Trophoblast cell (in vitro differentiated cells and primary cell): ENCODE results near the gene UMPS.
"Not testable (repeated sequence)": the region's sequence is repeated elsewhere in the genome, so short reads cannot be mapped to it uniquely, and the experiment has no call there.

Experiments used
- DNase-seq, 2 donors: peaks; one replicate each; pipeline ENCODE4 v3.0.0-alpha.2; 2016
- H2AFZ ChIP-seq: 2 replicates; pipeline ENCODE4 v1.6.1; 2013; ENCODE audit warnings: low read length, moderate library complexity, mild to moderate bottlenecking; ENCODE audit not compliant: insufficient read depth, poor library complexity
- H2AK5ac ChIP-seq: 2 replicates; pipeline ENCODE4 v1.6.1; 2013; ENCODE audit warnings: mild to moderate bottlenecking, low read length
- H2BK120ac ChIP-seq: 2 replicates; pipeline ENCODE4 v1.6.1; 2013; ENCODE audit warnings: low read length, mild to moderate bottlenecking, moderate library complexity; ENCODE audit not compliant: insufficient read depth, poor library complexity
- H2BK12ac ChIP-seq: 2 replicates; pipeline ENCODE4 v1.6.1; 2013; ENCODE audit warnings: mild to moderate bottlenecking, low read length, moderate library complexity
- H2BK5ac ChIP-seq: 2 replicates; pipeline ENCODE4 v1.6.1; 2013; ENCODE audit warnings: low read length, low read depth, moderate library complexity, mild to moderate bottlenecking; ENCODE audit not compliant: poor library complexity
- H3K14ac ChIP-seq: 2 replicates; pipeline ENCODE4 v1.6.1; 2013; ENCODE audit warnings: mild to moderate bottlenecking, low read length
- H3K18ac ChIP-seq: 2 replicates; pipeline ENCODE4 v1.6.1; 2013; ENCODE audit warnings: mild to moderate bottlenecking, low read length
- H3K23ac ChIP-seq: 2 replicates; pipeline ENCODE4 v1.6.1; 2013; ENCODE audit warnings: low read length
- H3K27ac ChIP-seq: 2 replicates; pipeline ENCODE4 v1.5.1; 2013; ENCODE audit warnings: low read depth, mild to moderate bottlenecking, inconsistent platforms, low read length, moderate library complexity
- H3K27me3 ChIP-seq: 2 replicates; pipeline ENCODE4 v1.6.1; 2013; ENCODE audit warnings: inconsistent platforms, mild to moderate bottlenecking, low read length, moderate library complexity; ENCODE audit not compliant: insufficient read depth
- H3K36me3 ChIP-seq, 2 experiments: 1 replicate in 1 of 2; 2 replicates in 1 of 2; pipeline ENCODE4 v1.6.1; 2013; ENCODE audit warnings: low read length in 2 of 2, mild to moderate bottlenecking in 2 of 2, moderate library complexity in 1 of 2; ENCODE audit not compliant: insufficient read depth in 2 of 2, control insufficient read depth in 1 of 2
- H3K4ac ChIP-seq: 2 replicates; pipeline ENCODE4 v1.6.1; 2013; ENCODE audit warnings: low read depth, mild to moderate bottlenecking, low read length, moderate library complexity
- H3K4me1 ChIP-seq, 2 experiments: 1 replicate in 1 of 2; 2 replicates in 1 of 2; pipeline ENCODE4 v1.6.1; 2013; ENCODE audit warnings: low read length in 2 of 2, mild to moderate bottlenecking in 2 of 2, moderate library complexity in 1 of 2; ENCODE audit not compliant: insufficient read depth in 2 of 2, control insufficient read depth in 1 of 2
- H3K4me2 ChIP-seq: 2 replicates; pipeline ENCODE4 v1.6.1; 2013; ENCODE audit warnings: inconsistent platforms, mild to moderate bottlenecking, low read length, moderate library complexity
- H3K4me3 ChIP-seq: 2 replicates; pipeline ENCODE4 v1.5.1; 2013; ENCODE audit warnings: mild to moderate bottlenecking, low read depth, low read length, inconsistent platforms
- H3K79me1 ChIP-seq: one replicate; pipeline ENCODE4 v1.6.1; 2013; ENCODE audit warnings: low read length
- H3K79me2 ChIP-seq: 2 replicates; pipeline ENCODE4 v1.6.1; 2013; ENCODE audit warnings: low read length, mild to moderate bottlenecking; ENCODE audit not compliant: control insufficient read depth, insufficient read depth, poor library complexity
- H3K9ac ChIP-seq: 2 replicates; pipeline ENCODE4 v1.6.1; 2013; ENCODE audit warnings: mild to moderate bottlenecking, low read length
- H3K9me3 ChIP-seq: 2 replicates; pipeline ENCODE4 v1.6.1; 2013; ENCODE audit warnings: low read depth, mild to moderate bottlenecking, control low read depth, inconsistent platforms, low read length; ENCODE audit not compliant: insufficient read depth
- H4K12ac ChIP-seq: 2 replicates; pipeline ENCODE4 v1.6.1; 2013; ENCODE audit warnings: low read depth, mild to moderate bottlenecking, low read length, moderate library complexity
- H4K8ac ChIP-seq: 2 replicates; pipeline ENCODE4 v1.6.1; 2013; ENCODE audit warnings: low read depth, mild to moderate bottlenecking, low read length, moderate library complexity
- H4K91ac ChIP-seq: one replicate; pipeline ENCODE4 v1.6.1; 2013; ENCODE audit warnings: low read depth, mild to moderate bottlenecking, low read length, moderate library complexity
- WGBS: extraction: QIAGEN DNeasy Blood & Tissue Kit; methylation state at CpG from one replicate; pipeline ENCODE4 v1.1.7; 2013; ENCODE audit warnings: missing lambda C conversion rate; ENCODE audit not compliant: insufficient read length, insufficient coverage; ENCODE audit errors: extremely low coverage; 5-methylcytosine and 5-hydroxymethylcytosine counted together

Gene UMPS

DNA sequence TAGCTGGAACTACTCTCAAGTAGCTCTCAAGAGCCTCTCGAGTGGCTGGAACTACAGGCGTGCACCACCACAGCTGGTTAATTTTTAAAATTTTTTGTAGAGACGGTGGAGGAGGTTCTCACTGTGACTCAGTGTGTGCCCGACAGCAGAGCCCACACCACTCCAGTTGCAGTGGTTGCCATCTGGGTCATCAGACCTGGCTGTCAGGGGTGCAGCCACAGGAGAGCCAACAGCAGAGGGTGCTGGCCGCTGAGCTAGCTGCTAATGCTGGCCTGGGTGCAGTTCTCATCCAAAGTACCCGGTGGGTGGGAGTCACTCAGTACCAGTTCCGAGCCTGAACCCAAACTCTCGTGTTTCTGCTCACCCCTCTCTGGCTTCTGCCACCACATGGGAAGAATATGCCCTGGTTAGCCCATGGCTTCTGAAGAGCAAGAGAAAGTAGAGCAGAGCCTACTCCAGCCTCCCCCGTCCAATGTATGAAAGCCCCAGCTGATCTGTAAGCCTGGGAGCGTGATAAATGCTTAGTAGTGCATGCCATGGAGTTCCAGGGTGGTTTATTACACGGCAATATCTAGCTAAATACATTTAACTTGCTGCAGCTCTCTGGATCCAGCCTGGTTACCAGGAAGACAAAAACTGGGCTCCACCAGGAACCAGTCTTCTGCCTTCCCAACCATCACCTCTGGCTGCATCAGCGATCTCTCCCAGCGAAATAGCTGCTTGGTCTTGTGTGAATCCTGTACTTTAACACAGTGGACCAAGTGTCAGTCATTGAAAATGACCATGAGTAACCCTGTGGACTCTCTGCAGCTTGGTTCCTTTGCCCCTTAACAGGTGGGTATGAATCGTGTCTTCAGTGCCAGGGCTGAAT lies 17.1 kb downstream of the UMPS start:
- H3K36me3 ChIP-seq = peaks cover 20 to 31% of the 10 kb centered on the region in 2 experiments
- H3K23ac ChIP-seq = no peak overlapping the region
- H2BK5ac ChIP-seq = no peak overlapping the region
- H3K79me1 ChIP-seq = no peaks in the 10 kb centered on the region
- H3K9ac ChIP-seq = no peak overlapping the region
- no peak overlapping the region for H2AFZ ChIP-seq
- no peaks in the 10 kb centered on the region for H3K9me3 ChIP-seq
- no peak overlapping the region for H3K27ac ChIP-seq
- H3K18ac ChIP-seq = no peak overlapping the region
- WGBS = no CpG with 5 or more reads among the region's 14 CpGs
- no peak overlapping the region for H2BK12ac ChIP-seq
- no peak for DNase-seq
- no peak overlapping the region for H3K4me2 ChIP-seq
- no peak overlapping the region for H3K4me3 ChIP-seq
- H3K27me3 ChIP-seq = no peaks in the 10 kb centered on the region
- H2AK5ac ChIP-seq = no peak overlapping the region
- no peak overlapping the region for H4K12ac ChIP-seq
- peaks cover 2% of the 10 kb centered on the region for H3K79me2 ChIP-seq
- no peak overlapping the region for H4K8ac ChIP-seq
- H2BK120ac ChIP-seq = no peak overlapping the region
- no peak overlapping the region for H3K14ac ChIP-seq
- H4K91ac ChIP-seq = no peak overlapping the region
- H3K4me1 ChIP-seq = peaks cover 0 to 4% of the 10 kb centered on the region in 2 experiments
- no peak overlapping the region for H3K4ac ChIP-seq

DNA sequence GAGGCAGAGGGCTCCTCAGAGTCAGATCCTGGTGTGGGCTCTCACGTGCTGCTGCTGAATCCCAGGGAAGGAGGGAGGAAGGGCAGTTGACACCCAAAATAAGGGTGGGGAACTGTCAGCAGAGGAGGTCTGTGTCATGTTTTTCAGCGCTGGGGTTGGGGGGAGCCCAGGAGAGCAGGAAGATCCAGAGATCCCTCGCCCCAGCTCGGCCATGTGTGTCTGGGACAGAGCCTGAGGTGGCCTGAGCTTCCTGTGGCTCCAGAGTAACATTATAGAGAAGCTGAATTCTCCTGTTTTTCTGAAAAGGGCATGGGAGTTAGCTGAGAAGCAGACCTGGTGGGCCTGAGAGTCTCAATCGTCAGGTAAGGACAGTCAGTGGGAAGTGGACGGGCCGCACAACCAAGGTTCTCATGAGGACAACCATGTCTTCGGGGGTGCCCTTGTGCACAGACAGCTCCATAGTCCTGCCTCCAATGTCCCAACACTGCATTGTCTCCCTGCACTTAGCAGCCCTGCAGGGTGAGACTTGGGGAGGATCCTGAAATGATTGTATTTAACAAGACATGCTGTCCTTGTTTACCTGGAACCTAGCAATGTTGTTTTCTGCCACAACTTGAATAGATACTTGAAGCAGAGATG lies 18.4 kb downstream of the UMPS start:
- Histone ChIP-seq H3K4me1 (peaks cover 0 to 4% of the 10 kb centered on the region in 2 experiments), H3K79me1 (no peaks in the 10 kb centered on the region), H4K8ac (no peak overlapping the region), H3K27ac (no peak overlapping the region), H2BK5ac (no peak overlapping the region), H3K79me2 (peaks cover 2% of the 10 kb centered on the region), H3K4me2 (no peak overlapping the region), H3K4me3 (no peak overlapping the region), H3K36me3 (peaks cover 17 to 31% of the 10 kb centered on the region in 2 experiments), H4K91ac (no peak overlapping the region), H3K4ac (no peak overlapping the region), H2AFZ (no peak overlapping the region), H4K12ac (no peak overlapping the region), H3K18ac (no peak overlapping the region), H3K27me3 (no peaks in the 10 kb centered on the region), H2BK12ac (no peak overlapping the region), H3K14ac (no peak overlapping the region), H3K9me3 (no peaks in the 10 kb centered on the region), H2AK5ac (no peak overlapping the region), H3K23ac (no peak overlapping the region), H3K9ac (no peak overlapping the region), H2BK120ac (peak overlapping the region; percentile 27)
- WGBS = no CpG with 5 or more reads among the region's 8 CpGs
- DNase-seq = no peak

DNA sequence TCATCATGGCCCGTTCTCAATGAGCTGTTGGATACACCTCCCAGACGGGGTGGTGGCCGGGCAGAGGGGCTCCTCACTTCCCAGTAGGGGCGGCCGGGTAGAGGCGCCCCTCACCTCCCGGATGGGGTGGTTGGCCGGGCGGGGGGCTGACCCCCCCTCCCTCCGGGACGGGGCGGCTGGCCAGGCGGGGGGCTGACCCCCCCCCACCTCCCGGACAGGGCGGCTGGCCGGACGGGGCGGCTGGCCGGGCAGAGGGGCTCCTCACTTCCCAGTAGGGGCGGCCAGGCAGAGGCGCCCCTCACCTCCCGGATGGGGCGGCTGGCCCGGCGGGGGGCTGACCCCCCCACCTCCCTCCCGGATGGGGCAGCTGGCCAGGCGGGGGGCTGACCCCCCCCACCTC lies 19.6 kb downstream of the UMPS start:
- peaks cover 14 to 21% of the 10 kb centered on the region in 2 experiments for H3K36me3 ChIP-seq
- H3K9ac ChIP-seq, H3K4me3 ChIP-seq, H4K8ac ChIP-seq, DNase-seq, H3K27ac ChIP-seq, H3K14ac ChIP-seq, H3K18ac ChIP-seq, H3K4me2 ChIP-seq, H3K79me1 ChIP-seq, H2AK5ac ChIP-seq, H2BK5ac ChIP-seq, H2AFZ ChIP-seq, H2BK12ac ChIP-seq, H2BK120ac ChIP-seq, H4K91ac ChIP-seq, H3K23ac ChIP-seq, H3K4me1 ChIP-seq, H3K4ac ChIP-seq, H3K27me3 ChIP-seq, H3K79me2 ChIP-seq, H4K12ac ChIP-seq, H3K9me3 ChIP-seq: not testable (repeated sequence)
- no CpG with 5 or more reads among the region's 27 CpGs for WGBS

DNA sequence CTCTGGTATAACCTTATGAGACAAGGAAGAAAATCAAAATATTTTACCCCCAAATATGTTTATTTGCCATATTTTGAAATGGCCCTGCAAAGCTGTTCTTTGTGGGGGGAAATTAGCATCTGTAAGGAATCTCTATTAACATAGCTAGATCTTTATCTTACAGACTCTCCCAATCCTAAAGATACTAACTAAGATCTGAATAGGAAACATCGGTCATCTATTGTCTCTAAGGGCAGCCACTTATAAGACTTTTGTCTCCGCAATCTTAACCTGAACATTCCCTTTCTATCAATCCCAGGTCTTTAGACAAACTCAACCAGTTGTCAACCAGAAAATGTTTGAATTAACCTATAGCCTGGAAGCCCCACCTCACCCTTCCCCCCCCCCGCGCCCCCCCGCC lies 21.2 kb downstream of the UMPS start:
- H3K18ac ChIP-seq = no peak overlapping the region
- H3K27me3 ChIP-seq = no peaks in the 10 kb centered on the region
- no peak overlapping the region for H3K23ac ChIP-seq
- no peak overlapping the region for H2BK5ac ChIP-seq
- H4K8ac ChIP-seq = no peak overlapping the region
- H3K4me1 ChIP-seq = no peaks in the 10 kb centered on the region
- H3K4me2 ChIP-seq = no peak overlapping the region
- no peak overlapping the region for H2AK5ac ChIP-seq
- peaks cover 2% of the 10 kb centered on the region for H3K79me2 ChIP-seq
- no peak for DNase-seq
- no peaks in the 10 kb centered on the region for H3K79me1 ChIP-seq
- H2BK12ac ChIP-seq = no peak overlapping the region
- no peak overlapping the region for H4K12ac ChIP-seq
- no peak overlapping the region for H3K14ac ChIP-seq
- no peak overlapping the region for H3K9ac ChIP-seq
- H3K4ac ChIP-seq = no peak overlapping the region
- peaks cover 5 to 11% of the 10 kb centered on the region in 2 experiments for H3K36me3 ChIP-seq
- no peak overlapping the region for H2AFZ ChIP-seq
- no peak overlapping the region for H3K4me3 ChIP-seq
- H3K27ac ChIP-seq = no peak overlapping the region
- H4K91ac ChIP-seq = no peak overlapping the region
- no CpG with 5 or more reads among the region's 5 CpGs for WGBS
- no peak overlapping the region for H2BK120ac ChIP-seq
- no peaks in the 10 kb centered on the region for H3K9me3 ChIP-seq
